H1 (cell line): Measurements from ENCODE around the gene TOMM40. TPM values are rescaled to one million over a fixed set of nuclear protein-coding genes. Genes with fewer than 3 reads are reported as not detected.

Experiments used
- CTCF ChIA-PET: fragments of 300-600 bp; sonication (Branson Sonifier 250); formaldehyde crosslinking; loops from one replicate; lab custom pipeline; 2021; ENCODE audit not compliant: partially characterized antibody; lab: Charles Lee
- POLR2A ChIA-PET: fragments of 300-600 bp; sonication (Branson Sonifier 250); formaldehyde crosslinking; loops from one replicate; lab custom pipeline; 2021; ENCODE audit warnings: inconsistent platforms; ENCODE audit not compliant: partially characterized antibody; lab: Charles Lee
- DNase-seq, 2 experiments: peaks; one replicate each; pipeline versions ENCODE4 v3.0.0 to v3.0.0-alpha.2; 2010 to 2022; ENCODE audit warnings: low spot score in 2 of 2, low read depth in 1 of 2, mixed read lengths in 1 of 2
- FAIRE-seq: peaks from 2 replicates; lab custom pipeline; 2011; peaks lifted over from hg19 to GRCh38; lab: Jason Lieb, UNC
- H2AFZ ChIP-seq: 2 replicates; pipeline ENCODE4 v1.8.1; 2012; ENCODE audit warnings: low read length, inconsistent platforms
- H2AK5ac ChIP-seq: 2 replicates; pipeline ENCODE4 v1.6.1; 2013; ENCODE audit warnings: low read depth, low read length
- H2BK120ac ChIP-seq: replicated peaks from 2 replicates; pipeline ENCODE3; 2013; ENCODE audit warnings: low read depth, low read length, inconsistent platforms
- H2BK12ac ChIP-seq: 2 replicates; pipeline ENCODE4 v1.6.1; 2013; ENCODE audit warnings: low read depth, low read length
- H2BK15ac ChIP-seq: 2 replicates; pipeline ENCODE4 v1.6.1; 2013; ENCODE audit warnings: low read length
- H2BK20ac ChIP-seq: 2 replicates; pipeline ENCODE4 v1.6.1; 2013; ENCODE audit warnings: low read length
- H2BK5ac ChIP-seq: 2 replicates; pipeline ENCODE4 v1.6.1; 2013; ENCODE audit warnings: low read depth, low read length
- H3K14ac ChIP-seq: 2 replicates; pipeline ENCODE4 v1.6.1; 2013; ENCODE audit warnings: inconsistent platforms; ENCODE audit not compliant: insufficient read length
- H3K18ac ChIP-seq: 2 replicates; pipeline ENCODE4 v1.6.1; 2013; ENCODE audit warnings: low read length; ENCODE audit errors: extremely low read depth
- H3K23ac ChIP-seq: 2 replicates; pipeline ENCODE4 v1.6.1; 2013; ENCODE audit warnings: inconsistent platforms; ENCODE audit not compliant: insufficient read length
- H3K23me2 ChIP-seq: 2 replicates; pipeline ENCODE4 v1.6.1; 2013; ENCODE audit warnings: low read depth, low read length
- H3K27ac ChIP-seq: 2 replicates; pipeline ENCODE4 v1.6.1; 2011; ENCODE audit warnings: low read depth, low read length, inconsistent platforms
- H3K27me3 ChIP-seq, 4 experiments: replicated peaks in 1 of 4; 1 replicate in 1 of 4; 2 replicates in 3 of 4; pipeline versions ENCODE4 v1.6.1 to v1.8.1; 2011 to 2013; ENCODE audit warnings: low read length in 3 of 4, mild to moderate bottlenecking in 3 of 4, inconsistent platforms in 2 of 4, mixed read lengths in 2 of 4, moderate library complexity in 1 of 4; ENCODE audit not compliant: control insufficient read depth in 3 of 4, insufficient read depth in 3 of 4; ENCODE audit errors: extremely low read depth in 1 of 4
- H3K36me3 ChIP-seq, 4 experiments: 2 replicates each; pipeline versions ENCODE4 v1.6.1 to v1.8.1; 2011 to 2013; ENCODE audit warnings: mild to moderate bottlenecking in 4 of 4, low read length in 3 of 4, moderate library complexity in 2 of 4, control low read depth in 1 of 4, inconsistent platforms in 1 of 4; ENCODE audit not compliant: insufficient read depth in 4 of 4, control insufficient read depth in 2 of 4
- H3K4ac ChIP-seq: replicated peaks from 2 replicates; pipeline ENCODE3; 2013; ENCODE audit warnings: low read length, low read depth, mixed read lengths, inconsistent platforms; ENCODE audit not compliant: insufficient read length
- H3K4me1 ChIP-seq, 4 experiments: replicated peaks in 1 of 4; 1 replicate in 1 of 4; 2 replicates in 3 of 4; pipeline versions ENCODE4 v1.6.1 to v1.8.1; 2011 to 2013; ENCODE audit warnings: low read length in 3 of 4, inconsistent platforms in 2 of 4, mixed read lengths in 1 of 4; ENCODE audit not compliant: insufficient read depth in 4 of 4, control insufficient read depth in 3 of 4
- H3K4me2 ChIP-seq, 2 experiments: 2 replicates each; pipeline versions ENCODE4 v1.6.1 to v1.8.1; 2011 to 2013; ENCODE audit warnings: low read depth in 2 of 2, low read length in 2 of 2, control low read depth in 1 of 2, inconsistent platforms in 1 of 2, mild to moderate bottlenecking in 1 of 2; ENCODE audit not compliant: insufficient read depth in 1 of 2
- H3K4me3 ChIP-seq, 4 experiments: fragments of 200-600, 300-600 bp in 1 of 4; sonication (generic), shearing (Covaris generic), sonication (Bioruptor Twin) in 1 of 4; 2 replicates each; pipeline versions ENCODE4 v1.5.1 to v1.8.1; 2011 to 2016; ENCODE audit warnings: low read length in 4 of 4, low read depth in 3 of 4, control low read depth in 2 of 4, inconsistent platforms in 2 of 4, mild to moderate bottlenecking in 2 of 4, mixed read lengths in 1 of 4, moderate library complexity in 1 of 4; ENCODE audit not compliant: insufficient read depth in 2 of 4; ENCODE audit errors: extremely low read depth in 1 of 4
- H3K56ac ChIP-seq: replicated peaks from 2 replicates; pipeline ENCODE3; 2013; ENCODE audit warnings: low read depth, mild to moderate bottlenecking, mixed read lengths, low read length, inconsistent platforms; ENCODE audit not compliant: insufficient read length
- H3K79me1 ChIP-seq: 2 replicates; pipeline ENCODE4 v1.6.1; 2013; ENCODE audit warnings: low read depth, low read length, control low read depth
- H3K79me2 ChIP-seq, 2 experiments: 2 replicates each; pipeline versions ENCODE4 v1.6.1 to v1.8.1; 2012 to 2013; ENCODE audit warnings: low read length in 2 of 2, mild to moderate bottlenecking in 2 of 2, inconsistent platforms in 1 of 2; ENCODE audit not compliant: insufficient read depth in 2 of 2, control insufficient read depth in 1 of 2
- H3K9ac ChIP-seq, 4 experiments: replicated peaks in 1 of 4; 1 replicate in 1 of 4; 2 replicates in 3 of 4; pipeline versions ENCODE4 v1.6.1 to v1.8.1; 2011 to 2013; ENCODE audit warnings: low read depth in 3 of 4, low read length in 3 of 4, control low read depth in 2 of 4, mild to moderate bottlenecking in 2 of 4, moderate library complexity in 2 of 4, inconsistent platforms in 1 of 4; ENCODE audit errors: extremely low read depth in 1 of 4
- H3K9me3 ChIP-seq, 2 experiments: 2 replicates each; pipeline versions ENCODE4 v1.6.1 to v1.8.1; 2012 to 2013; ENCODE audit warnings: mild to moderate bottlenecking in 2 of 2, moderate library complexity in 2 of 2, control low read depth in 1 of 2, inconsistent platforms in 1 of 2, low read depth in 1 of 2, low read length in 1 of 2, mixed read lengths in 1 of 2; ENCODE audit not compliant: insufficient read depth in 2 of 2
- H4K20me1 ChIP-seq, 2 experiments: replicated peaks in 1 of 2; 2 replicates each; pipeline versions ENCODE3 to v1.8.1; 2011 to 2013; ENCODE audit warnings: inconsistent platforms in 2 of 2, low read length in 2 of 2, mild to moderate bottlenecking in 1 of 2; ENCODE audit not compliant: insufficient read depth in 2 of 2, control insufficient read depth in 1 of 2
- H4K5ac ChIP-seq: 2 replicates; pipeline ENCODE4 v1.6.1; 2013; ENCODE audit warnings: low read length, low read depth, mixed read lengths, inconsistent platforms; ENCODE audit not compliant: insufficient read length
- H4K8ac ChIP-seq: 2 replicates; pipeline ENCODE4 v1.8.0; 2013; ENCODE audit warnings: mild to moderate bottlenecking, moderate library complexity, low read length, inconsistent platforms; ENCODE audit not compliant: insufficient read depth; ENCODE audit errors: extremely low read depth
- H4K91ac ChIP-seq: replicated peaks from 2 replicates; pipeline ENCODE3; 2013; ENCODE audit warnings: low read length, mixed read lengths, inconsistent platforms; ENCODE audit not compliant: insufficient read length
- BRCA1 ChIP-seq: IDR thresholded peaks from 2 replicates; pipeline ENCODE4 v1.6.1; 2012; ENCODE audit warnings: low read depth, low read length, improper control_type of control experiment
- EGR1 ChIP-seq: IDR thresholded peaks from 2 replicates; pipeline ENCODE4 v1.6.1; 2011; ENCODE audit warnings: low read depth, low read length, borderline replicate concordance
- FOSL1 ChIP-seq: IDR thresholded peaks from 2 replicates; pipeline ENCODE4 v1.6.1; 2011; ENCODE audit warnings: mild to moderate bottlenecking, low read depth, low read length, moderate library complexity; ENCODE audit not compliant: insufficient read depth
- HDAC2 ChIP-seq, 2 experiments: fragments of 300-600 bp in 1 of 2; sonication (generic) in 1 of 2; IDR thresholded peaks; 2 replicates each; pipeline ENCODE4 v1.6.1; 2011 to 2012; ENCODE audit warnings: low read depth in 2 of 2, low read length in 2 of 2, mild to moderate bottlenecking in 2 of 2, moderate library complexity in 2 of 2, borderline replicate concordance in 1 of 2, inconsistent platforms in 1 of 2
- HDAC6 ChIP-seq: IDR thresholded peaks from one replicate; pipeline ENCODE4 v1.7.1; 2012; ENCODE audit warnings: low read depth, mild to moderate bottlenecking, inconsistent platforms, low read length, moderate library complexity
- MAFK ChIP-seq: IDR thresholded peaks from 2 replicates; pipeline ENCODE4 v1.6.1; 2012; ENCODE audit warnings: low read depth, mild to moderate bottlenecking, improper control_type of control experiment, low read length
- SAP30 ChIP-seq: fragments of 300-600 bp; sonication (generic); IDR thresholded peaks from 2 replicates; pipeline ENCODE4 v1.7.1; 2012; ENCODE audit warnings: low read length, moderate library complexity, mild to moderate bottlenecking, inconsistent platforms; ENCODE audit not compliant: insufficient read depth, insufficient replicate concordance
- SP4 ChIP-seq: IDR thresholded peaks from 2 replicates; pipeline ENCODE4 v1.6.1; 2012; ENCODE audit warnings: low read length, inconsistent platforms
- TCF12 ChIP-seq: IDR thresholded peaks from 2 replicates; pipeline ENCODE4 v1.6.1; 2011; ENCODE audit warnings: low read depth, mild to moderate bottlenecking, low read length
- WGBS, 2 experiments: shearing (Covaris generic) in 1 of 2; methylation state at CpG; one replicate each; pipeline versions ENCODE4 v1.1.6 to v1.1.7; 2013 to 2015; ENCODE audit warnings: low lambda C conversion rate in 2 of 2, mixed read lengths in 2 of 2, inconsistent platforms in 1 of 2, low coverage in 1 of 2, missing lambda C conversion rate in 1 of 2; ENCODE audit not compliant: insufficient replicate concordance in 2 of 2, insufficient coverage in 1 of 2, insufficient read length in 1 of 2; ENCODE audit errors: extremely low coverage in 1 of 2, missing lambda C conversion rate in 1 of 2; 5-methylcytosine and 5-hydroxymethylcytosine counted together
- polyA plus RNA-seq, 7 experiments: library from polyadenylated mRNA; depleted of rRNA in 3 of 7; stranded (reverse) in 5 of 7; unstranded in 2 of 7; fragments of >200 nt in 5 of 7; fragments of 200-250 nt in 2 of 7; gene quantifications; 1 replicate in 5 of 7; 2 replicates in 1 of 7; 4 replicates in 1 of 7; pipeline versions ENCODE4 v1.2.1 to v1.2.3, GENCODE V29; 2011 to 2013; ENCODE audit warnings: missing spikeins in 2 of 7, mixed read lengths in 2 of 7
- total RNA-seq: library from RNA; stranded (reverse); fragmentation: NEBNext Ultra II Directional; extraction: Animal tissue kit (Norgen Biotek cat#: 25700); gene quantifications from 2 replicates; pipeline ENCODE4 v1.2.1, GENCODE V29; 2021

The TOMM40 gene
- total and polyA plus RNA-seq, 2 of the 8 experiments (the other 6 are each of a cell fraction or from before 2014, with no cell fraction given), result 154 to 179 TPM

GRCh38 chr19:44872661-44873060, 18.4 kb upstream of the TOMM40 start:
- Histone ChIP-seq H3K79me1 (no peaks in the 10 kb centered on the region), H2BK20ac (no peak overlapping the region), H4K91ac (no peak overlapping the region), H3K23me2 (no peaks in the 10 kb centered on the region; the same call in 1 of the 2 replicates), H3K36me3 (peaks cover 40 to 73% (median 56%) of the 10 kb centered on the region in 4 experiments), H3K27ac (no peak overlapping the region), H3K4me2 (no peak overlapping the region), H4K8ac (no peak overlapping the region), H2AFZ (no peak overlapping the region), H3K9ac (no peak overlapping the region), H3K27me3 (no peaks in the 10 kb centered on the region), H3K4me1 (peaks cover 0 to 4% (median under 1%) of the 10 kb centered on the region in 4 experiments; a peak in 4 of 7 replicates), H3K9me3 (no peaks in the 10 kb centered on the region), H3K14ac (no peak overlapping the region), H3K56ac (no peak overlapping the region), H3K18ac (no peak overlapping the region), H3K4ac (no peak overlapping the region), H2BK12ac (no peak overlapping the region), H2BK5ac (no peak overlapping the region), H3K23ac (no peak overlapping the region), H3K4me3 (no peak overlapping the region), H2BK120ac (no peak overlapping the region), H2AK5ac (no peak overlapping the region), H4K20me1 (peaks cover 6 to 19% of the 10 kb centered on the region in 2 experiments), H4K5ac (no peak overlapping the region), H3K79me2 (no peaks in the 10 kb centered on the region; a peak in 1 of 4 replicates), H2BK15ac (no peak overlapping the region)
- ChIA-PET POLR2A (interaction anchor here (0.7 to 4.0 kb wide), 8 partner anchors 9 to 148 kb away, joined by 3 to 23 read pairs (median 3); no protein-coding TSS in a partner anchor), CTCF (interaction anchor here (0.9 to 1.8 kb wide), 3 partner anchors 11 to 31 kb away, joined by 3 to 6 read pairs (median 4); no protein-coding TSS in a partner anchor)
- WGBS, 2 experiments, result 95% methylated on average over 4 of the region's 4 CpGs; no CpG with 5 or more reads in 1 of the 2 experiments
- TF ChIP-seq SP4 (no peak), TCF12 (no peak), EGR1 (no peak), FOSL1 (no peak), BRCA1 (no peak), HDAC6 (no peak), MAFK (no peak), HDAC2 (IDR thresholded peaks at IDR 0.05; ENCODE audit: borderline replicate concordance in 1 of 2, low read depth in 2 of 2, low read length in 2 of 2) (no peak), SAP30 (no peak)
- DNase-seq, result no peak
- no peak for FAIRE-seq
